GM12892 (cell line): ENCODE results near the gene SET.
A peak's percentile ranks its signal among the peaks of the same experiment; 100 is the strongest.

ENCODE experiments used
- DNase-seq: peaks from one replicate; pipeline ENCODE4 v3.0.0; 2011; ENCODE audit not compliant: insufficient read length
- FAIRE-seq: peaks from 2 replicates; lab custom pipeline; 2011; peaks lifted over from hg19 to GRCh38; lab: Jason Lieb, UNC
- POLR2A ChIP-seq: IDR thresholded peaks from 2 replicates; pipeline ENCODE4 v1.6.1; 2011; ENCODE audit warnings: low read depth, low read length, control low read depth
- POLR2AphosphoS5 ChIP-seq: IDR thresholded peaks from 2 replicates; pipeline ENCODE4 v1.6.1; 2011; ENCODE audit warnings: low read depth, low read length, control low read depth
- TAF1 ChIP-seq: IDR thresholded peaks from 2 replicates; pipeline ENCODE4 v1.6.1; 2011; ENCODE audit warnings: low read depth, mild to moderate bottlenecking, control low read depth, low read length, borderline replicate concordance

Gene SET

DNA sequence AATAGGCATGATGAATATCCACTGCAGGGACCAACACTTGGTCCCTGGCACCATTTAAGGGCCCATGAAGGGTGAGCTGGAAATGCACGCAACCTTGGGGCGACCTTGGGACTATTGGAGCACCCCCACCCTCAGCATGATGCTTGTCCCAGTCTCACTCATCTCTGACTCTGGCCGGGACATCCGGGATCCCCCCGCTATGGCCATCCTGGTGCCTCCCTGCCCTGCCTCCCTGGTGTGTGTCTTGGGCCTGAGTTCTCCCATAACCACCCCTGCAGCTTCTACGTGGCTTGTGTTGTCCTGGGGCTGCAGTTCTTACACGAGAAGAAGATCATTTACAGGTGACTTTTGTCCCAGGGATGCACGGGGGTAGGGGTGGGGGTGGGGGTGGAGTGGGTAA is 29.0 kb downstream of the SET start:
- FAIRE-seq, result no peak
- TF ChIP-seq POLR2AphosphoS5 (0 out of 2 replicates have a peak, but pooled peaks have one; percentile 16), TAF1 (no peak)
- DNase-seq, result no peak

DNA sequence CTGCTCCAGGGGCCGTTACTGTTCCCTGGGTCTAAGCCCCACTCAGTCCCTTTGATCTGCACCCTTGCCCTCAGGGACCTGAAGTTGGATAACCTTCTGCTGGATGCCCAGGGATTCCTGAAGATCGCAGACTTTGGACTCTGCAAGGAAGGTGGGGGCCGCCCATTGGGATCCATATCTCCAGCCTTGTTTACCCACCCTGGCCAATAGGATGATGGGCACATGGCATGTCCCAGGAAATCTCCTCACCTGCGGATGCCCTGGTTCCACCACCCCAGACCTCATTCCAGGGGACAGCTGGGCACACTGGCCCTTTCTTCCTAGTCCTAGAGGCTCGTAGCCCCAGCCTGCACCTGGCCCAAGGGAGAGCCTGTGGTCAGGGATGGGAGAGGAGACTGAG is 29.5 kb downstream of the SET start:
- FAIRE-seq, result no peak
- TF ChIP-seq POLR2AphosphoS5, result no peak
- no peak for TF ChIP-seq POLR2A
- no peak for TF ChIP-seq TAF1

DNA sequence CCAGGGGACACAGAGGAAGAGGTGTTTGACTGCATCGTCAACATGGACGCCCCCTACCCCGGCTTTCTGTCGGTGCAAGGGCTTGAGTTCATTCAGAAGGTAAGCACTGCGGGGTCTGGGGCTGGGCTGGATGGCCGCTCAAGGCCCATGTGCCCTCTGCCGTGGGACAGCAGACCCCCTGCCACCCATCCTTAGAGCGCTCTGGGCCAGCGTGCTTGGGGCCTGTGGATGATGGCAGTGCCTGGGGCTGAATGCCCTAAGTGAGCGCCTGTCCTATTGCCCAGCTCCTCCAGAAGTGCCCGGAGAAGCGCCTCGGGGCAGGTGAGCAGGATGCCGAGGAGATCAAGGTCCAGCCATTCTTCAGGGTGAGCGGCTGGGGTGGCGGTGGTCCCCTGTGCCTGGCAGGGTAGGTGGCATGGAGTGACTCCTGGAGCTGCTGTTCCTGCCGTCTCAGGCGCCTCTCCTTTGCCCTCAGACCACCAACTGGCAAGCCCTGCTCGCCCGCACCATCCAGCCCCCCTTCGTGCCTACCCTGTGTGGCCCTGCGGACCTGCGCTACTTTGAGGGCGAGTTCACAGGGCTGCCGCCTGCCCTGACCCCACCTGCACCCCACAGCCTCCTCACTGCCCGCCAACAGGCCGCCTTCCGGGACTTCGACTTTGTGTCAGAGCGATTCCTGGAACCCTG is 31.0 kb downstream of the SET start:
- no peak for FAIRE-seq

More for the DNA sequence above, 29.5 kb downstream of the SET start:
- DNase-seq, result no peak

DNA sequence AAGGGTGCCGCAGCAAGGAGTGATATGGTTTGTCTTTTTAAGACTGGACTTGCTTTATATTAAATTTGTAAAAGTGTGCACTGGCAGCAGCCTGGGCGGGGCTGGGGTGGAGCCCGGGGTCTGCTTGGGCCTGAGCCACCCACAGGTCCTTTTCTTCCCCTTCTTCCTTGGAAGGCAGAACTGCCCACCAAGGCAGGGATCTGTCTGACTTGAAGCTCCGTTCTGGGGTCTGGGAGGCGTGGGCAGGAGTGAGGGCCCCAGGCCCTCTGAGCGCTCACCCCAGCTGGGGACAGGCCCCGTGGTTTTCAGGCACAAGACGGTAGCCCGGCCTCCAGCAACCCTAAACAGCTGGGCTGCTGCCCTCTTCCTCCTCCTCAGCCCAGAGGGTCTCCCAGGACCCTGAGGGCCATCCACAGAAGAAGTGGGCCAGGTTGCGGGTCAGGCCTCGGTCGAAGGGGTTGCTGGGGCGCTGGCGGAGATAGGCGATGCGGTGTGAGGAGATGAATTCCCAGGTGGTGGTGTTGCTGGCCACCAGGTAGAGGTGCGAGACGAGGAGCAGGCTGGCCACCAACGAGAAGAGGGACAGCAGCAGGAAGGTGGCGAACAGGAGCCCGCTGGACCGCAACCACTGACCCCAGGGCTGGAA is 31.9 kb downstream of the SET start:
- DNase-seq, result no peak
- TF ChIP-seq POLR2AphosphoS5 (no peak), TAF1 (no peak), POLR2A (no peak)
- no peak for FAIRE-seq

More for the DNA sequence above, 31.0 kb downstream of the SET start:
- TF ChIP-seq POLR2A (no peak), POLR2AphosphoS5 (no peak), TAF1 (no peak)
- DNase-seq, result no peak

DNA sequence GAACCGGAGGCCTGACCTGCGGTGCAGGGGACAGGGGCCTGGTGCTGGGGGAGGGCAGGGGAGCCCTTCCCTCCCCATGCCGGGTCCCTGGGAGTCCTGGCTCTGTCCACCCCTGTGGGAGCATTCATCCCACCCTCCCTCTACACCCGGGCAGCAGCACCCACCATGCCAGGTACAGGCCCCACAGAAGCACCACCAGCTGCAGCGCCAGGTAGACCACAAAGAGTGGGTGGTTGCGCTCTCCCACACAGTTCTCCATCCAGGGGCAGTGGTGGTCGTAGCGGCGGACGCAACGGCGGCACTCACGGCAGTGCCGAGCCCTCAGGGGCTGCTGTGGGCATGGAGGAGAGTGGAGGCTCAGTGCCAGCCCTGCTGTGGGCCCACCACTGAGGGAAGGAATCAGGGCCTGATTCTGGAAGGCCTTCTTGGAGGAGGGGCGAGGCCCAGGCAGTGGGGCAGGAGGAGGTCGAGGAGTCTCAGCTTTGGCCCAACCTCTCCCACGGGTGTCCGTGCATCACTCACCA is 32.5 kb downstream of the SET start:
- DNase-seq, result no peak
- TF ChIP-seq TAF1 (no peak), POLR2AphosphoS5 (no peak), POLR2A (no peak)
- FAIRE-seq, result no peak

DNA sequence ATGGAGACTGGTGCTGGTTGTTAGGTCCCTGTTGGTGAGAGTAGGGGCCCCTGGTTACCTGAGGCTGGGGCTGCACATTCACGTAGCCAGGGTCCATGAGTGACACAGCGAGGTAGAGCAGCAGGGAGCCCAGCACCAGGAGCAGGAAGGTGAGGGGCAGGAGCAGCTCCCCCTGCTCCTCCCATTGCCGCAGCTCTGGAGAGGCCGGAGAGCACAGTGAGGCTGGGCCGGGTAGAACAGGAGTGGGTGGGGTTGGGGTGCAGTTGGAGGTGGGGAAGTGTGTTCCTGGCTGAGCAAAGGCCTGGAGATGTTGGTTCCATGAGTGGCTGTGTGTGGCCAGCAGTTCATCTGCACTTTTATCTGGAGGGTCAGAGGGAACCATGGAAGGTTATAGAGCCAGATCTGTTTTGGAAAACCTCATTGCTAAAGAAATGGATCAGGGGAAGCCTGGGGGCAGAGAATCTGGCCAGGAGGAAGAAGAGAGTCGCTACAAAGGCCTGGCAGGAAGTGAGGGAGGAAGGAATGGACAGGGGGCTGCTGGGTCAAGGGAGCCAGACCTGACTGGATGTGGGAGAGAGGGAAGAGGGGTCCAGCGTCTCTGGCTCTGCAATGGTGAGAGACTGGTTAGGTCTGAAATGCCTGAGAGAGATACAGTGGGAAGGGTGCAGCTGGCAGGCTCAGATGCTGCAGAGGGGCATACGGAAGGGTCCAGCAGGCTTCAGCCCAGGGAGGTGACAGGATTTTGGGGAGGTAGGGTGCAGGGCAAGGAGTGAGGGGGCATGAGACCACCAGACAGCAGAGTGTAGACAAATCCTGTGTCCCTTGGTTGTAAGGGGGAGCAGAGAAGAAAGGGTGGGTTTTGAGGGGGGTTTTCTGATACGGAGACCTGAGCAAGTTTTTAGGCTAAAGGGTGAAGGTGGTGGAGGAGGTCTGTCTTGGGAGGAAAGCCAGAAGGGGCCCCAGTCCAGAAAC is 33.6 kb downstream of the SET start:
- TF ChIP-seq POLR2A (no peak), POLR2AphosphoS5 (no peak), TAF1 (no peak)
- DNase-seq (no peak), FAIRE-seq (no peak)

DNA sequence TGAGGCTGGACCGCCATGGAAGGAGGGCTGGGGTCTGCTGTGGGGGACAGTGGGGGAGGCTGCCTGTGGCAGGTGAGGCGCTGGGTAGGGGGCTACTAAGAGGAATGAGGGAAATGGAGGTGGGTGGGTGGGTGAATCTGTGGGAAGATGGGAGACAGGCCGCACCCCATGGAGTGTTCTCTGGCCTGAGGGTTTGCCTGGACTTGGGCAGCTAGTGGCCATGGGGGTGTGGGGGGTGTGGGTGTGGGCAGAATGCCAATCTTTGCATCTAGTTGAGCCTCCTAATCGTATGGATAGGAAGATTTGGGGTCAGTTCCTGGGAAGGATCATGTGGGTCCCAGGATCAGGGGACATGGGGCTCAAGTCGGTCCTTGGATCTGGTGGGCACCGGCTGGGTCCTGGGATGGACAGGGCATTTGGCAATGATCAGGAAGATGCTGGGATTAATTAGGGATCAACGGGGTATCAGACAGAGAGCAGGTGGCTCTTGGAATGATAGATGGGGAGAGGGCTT is 34.4 kb downstream of the SET start:
- FAIRE-seq, result peak; percentile 48
- DNase-seq, result no peak
- TF ChIP-seq POLR2AphosphoS5, result no peak
- no peak for TF ChIP-seq POLR2A
- TF ChIP-seq TAF1, result no peak

DNA sequence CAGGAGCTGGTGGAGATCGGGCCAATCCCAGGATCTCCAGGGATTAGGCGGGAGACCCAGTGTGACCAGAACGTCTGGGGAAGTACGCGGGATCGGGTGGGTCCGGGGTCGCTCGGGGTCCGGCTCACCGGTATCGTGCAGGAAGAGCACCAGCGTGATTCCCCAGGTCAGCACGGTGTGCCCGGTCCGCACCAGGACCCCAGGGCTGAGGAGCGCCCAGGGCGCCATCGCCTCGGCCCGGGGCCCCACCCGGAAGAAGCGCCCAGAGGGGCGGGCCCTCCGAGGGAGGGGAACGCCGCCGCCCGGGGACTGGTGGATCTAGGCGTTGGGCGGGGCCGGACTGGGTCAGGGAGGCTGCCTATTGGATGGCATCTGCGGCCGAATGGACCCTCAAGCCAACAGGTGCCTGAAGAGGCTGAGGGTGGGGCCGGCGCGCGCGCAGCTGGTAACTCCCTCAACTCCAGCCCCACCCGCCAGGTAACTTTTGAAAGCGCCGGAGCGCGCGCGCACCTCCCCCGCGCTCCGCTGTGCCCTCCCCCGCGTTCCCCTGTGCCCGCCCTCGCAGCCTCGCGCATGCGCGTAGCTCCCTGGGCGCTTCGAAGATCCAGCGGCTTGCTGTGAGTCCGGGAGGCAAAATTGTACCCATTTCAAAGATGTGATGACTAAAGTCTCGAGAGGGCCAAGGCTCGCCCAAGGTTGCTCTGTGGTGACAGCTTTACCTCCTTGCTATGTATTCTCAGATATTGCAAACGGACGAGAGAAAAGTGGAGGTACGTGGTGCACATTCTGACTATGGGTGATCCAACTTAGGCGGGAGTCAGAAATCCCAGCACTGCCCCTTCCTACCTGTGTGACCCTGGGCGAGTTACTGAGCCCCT is 35.1 kb downstream of the SET start, which contains the start of gene ZDHHC12:
TSS of gene ZDHHC12 (minus strand) at position 262 of the 878 bp plus-strand sequence. CDS start at position 228, 34 bp downstream.
- TF ChIP-seq POLR2A (peak; percentile 98), TAF1 (peak; percentile 77), POLR2AphosphoS5 (peak; percentile 96)
- FAIRE-seq, result peak; percentile 100

DNA sequence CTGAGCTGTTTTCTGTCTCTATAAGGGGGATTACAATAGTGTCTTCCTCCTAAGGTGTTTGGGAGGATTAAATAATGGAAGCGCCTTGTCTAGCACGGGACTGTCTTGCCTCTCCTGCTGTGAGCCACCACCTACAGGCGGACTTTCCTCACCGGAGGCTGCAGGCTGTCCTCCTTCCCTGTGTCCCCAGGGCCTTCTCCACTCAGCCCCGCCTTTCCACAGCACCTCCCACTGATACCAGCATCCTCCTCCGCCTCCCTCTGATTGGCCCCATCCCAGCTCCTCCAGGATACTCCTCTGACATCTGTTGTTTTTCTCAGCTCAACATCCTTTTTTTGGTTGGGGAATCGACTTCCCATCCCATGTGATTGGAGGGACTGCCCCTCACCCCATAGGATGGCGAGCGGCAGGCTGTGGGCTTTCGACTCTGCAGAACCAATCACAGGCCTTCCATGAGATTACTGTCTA is 35.8 kb downstream of the SET start:
- peak; percentile 71 for DNase-seq
- TF ChIP-seq TAF1 (no peak), POLR2A (no peak), POLR2AphosphoS5 (no peak)
- no peak for FAIRE-seq

More for the DNA sequence above, 35.1 kb downstream of the SET start, which contains the start of gene ZDHHC12:
- DNase-seq, result peak; percentile 100

DNA sequence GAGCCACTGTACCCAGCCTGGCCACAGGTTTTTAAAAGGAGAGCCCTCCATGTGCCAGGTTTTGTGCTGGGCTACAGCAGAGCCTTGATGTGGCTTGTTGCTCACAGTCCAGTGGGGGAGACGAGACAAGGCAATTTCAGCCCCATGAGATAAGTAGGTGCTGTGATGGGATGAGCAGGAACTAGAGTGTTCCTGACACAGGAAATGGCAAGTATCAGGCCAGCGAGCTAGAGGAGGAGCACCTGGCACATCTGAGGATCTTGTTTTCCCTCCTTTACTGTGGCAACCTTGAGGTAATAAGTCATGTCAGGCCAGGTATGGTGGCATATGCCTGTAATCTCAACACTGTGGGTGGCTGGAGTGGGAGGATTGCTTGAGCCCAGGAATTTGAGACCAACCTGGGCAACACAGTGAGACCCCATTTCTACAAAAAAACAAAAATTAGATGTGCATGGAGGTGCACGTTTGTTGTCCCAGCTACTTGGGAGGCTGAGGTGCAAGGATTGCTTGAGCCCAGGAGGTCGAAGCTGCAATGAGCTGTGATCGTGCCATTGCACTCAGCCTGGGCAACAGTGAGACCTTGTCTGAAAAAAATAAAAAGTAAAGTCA is 38.7 kb downstream of the SET start:
- TF ChIP-seq TAF1 (no peak), POLR2AphosphoS5 (no peak), POLR2A (no peak)
- DNase-seq (no peak), FAIRE-seq (no peak)
